ENCODE results near the gene ZDHHC17. TPM values are rescaled to one million over a fixed set of nuclear protein-coding genes. Genes with fewer than 3 reads are reported as not detected.

The ZDHHC17 gene
- total RNA-seq, 2 experiments from 2014 or later, result 36.4 to 42.6 TPM

DNA sequence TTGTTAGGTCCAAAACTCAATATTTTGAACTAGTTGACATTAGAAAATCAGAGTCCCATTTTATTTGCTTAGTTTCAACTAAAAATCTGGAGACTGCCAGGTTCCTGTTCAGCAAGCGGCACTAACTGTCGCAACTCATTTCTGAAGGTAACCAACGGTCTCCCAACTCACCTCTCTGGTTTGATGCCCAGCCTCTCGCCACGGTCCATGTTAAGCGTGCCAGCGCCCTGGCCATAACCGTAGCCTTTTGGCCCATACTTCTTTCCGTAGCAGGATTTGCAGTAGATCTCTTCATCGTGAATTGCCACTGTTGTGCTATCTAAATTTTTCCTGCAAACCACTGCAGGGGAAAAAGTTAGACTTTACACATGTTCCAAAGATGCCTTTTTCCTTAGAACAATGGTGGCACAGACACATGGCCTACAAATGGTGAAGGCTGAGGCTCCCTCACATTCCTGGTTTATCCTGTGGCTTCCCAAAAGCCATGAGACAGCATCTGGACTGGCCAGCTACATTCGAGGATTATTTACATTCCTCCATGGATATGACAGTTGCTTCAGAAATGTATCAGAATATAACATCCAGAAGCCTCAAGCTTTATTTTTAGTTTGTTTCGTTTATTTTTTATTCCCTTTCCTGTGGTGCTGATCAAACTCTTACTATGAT lies 99.2 kb downstream of the ZDHHC17 start:
- no peaks in the 10 kb centered on the region for H3K36me3 ChIP-seq (ENCODE audit: insufficient read depth, low read length)
- H3K4me1 Mint-ChIP-seq (ENCODE audit: low read depth), result no peaks in the 10 kb centered on the region
- ATAC-seq (ENCODE audit: poor library complexity) (no peak), DNase-seq (no peak)
- no peak overlapping the region for H3K27ac ChIP-seq (ENCODE audit: low read depth in 1 of 2, low read length in 2 of 2)
- H3K9me3 Mint-ChIP-seq, result no peaks in the 10 kb centered on the region
- ChIA-PET POLR2A (no interaction called here), CTCF (no interaction called here)
- no peaks in the 10 kb centered on the region for H3K36me3 Mint-ChIP-seq (ENCODE audit: low read depth)
- peaks cover 0 to 7% of the 10 kb centered on the region in 2 experiments for H3K27me3 ChIP-seq (ENCODE audit: control insufficient read depth in 1 of 2, insufficient read depth in 2 of 2, low read length in 2 of 2)
- no peak overlapping the region for H3K4me3 ChIP-seq (ENCODE audit: low read length)
- intact Hi-C loops (cut with DNase I, micrococcal nuclease), result no loop called here
- no peaks in the 10 kb centered on the region for H3K4me1 ChIP-seq (ENCODE audit: insufficient read depth, low read length)
- H3K9me3 ChIP-seq (ENCODE audit: control insufficient read depth in 1 of 2, insufficient read depth in 1 of 2, low read length in 2 of 2), result no peaks in the 10 kb centered on the region
- H3K4me3 Mint-ChIP-seq, result no peak overlapping the region
- TF ChIP-seq CTCF (IDR thresholded peaks at IDR 0.05), result no peak
- H3K27me3 Mint-ChIP-seq, result peaks cover 10% of the 10 kb centered on the region
- no peak overlapping the region for H3K27ac Mint-ChIP-seq

- Mint-ChIP-seq H3K4me1 (ENCODE audit: low read depth) (no peaks in the 10 kb centered on the region), H3K9me3 (no peaks in the 10 kb centered on the region), H3K27ac (no peak overlapping the region), H3K36me3 (ENCODE audit: low read depth) (no peaks in the 10 kb centered on the region), H3K27me3 (peaks cover 10% of the 10 kb centered on the region), H3K4me3 (no peak overlapping the region)
- CTCF ChIA-PET, result no interaction called here
- Histone ChIP-seq H3K4me1 (ENCODE audit: insufficient read depth, low read length) (no peaks in the 10 kb centered on the region), H3K36me3 (ENCODE audit: insufficient read depth, low read length) (no peaks in the 10 kb centered on the region), H3K27ac (ENCODE audit: low read depth in 1 of 2, low read length in 2 of 2) (no peak overlapping the region), H3K4me3 (ENCODE audit: low read length) (no peak overlapping the region), H3K27me3 (ENCODE audit: control insufficient read depth in 1 of 2, insufficient read depth in 2 of 2, low read length in 2 of 2) (peaks cover 0 to 7% of the 10 kb centered on the region in 2 experiments), H3K9me3 (ENCODE audit: control insufficient read depth in 1 of 2, insufficient read depth in 1 of 2, low read length in 2 of 2) (no peaks in the 10 kb centered on the region)
- POLR2A ChIA-PET, result no interaction called here
- ATAC-seq (ENCODE audit: poor library complexity) (no peak), DNase-seq (no peak)
- no peak for TF ChIP-seq CTCF (IDR thresholded peaks at IDR 0.05)
- intact Hi-C loops (cut with DNase I, micrococcal nuclease), result no loop called here
Observed at GRCh38 chr12:76863837-76864236, 99.9 kb downstream of the ZDHHC17 start.

GRCh38 chr12:76864791-76865400 lies 101.0 kb downstream of the ZDHHC17 start:
- no peaks in the 10 kb centered on the region for H3K4me1 ChIP-seq (ENCODE audit: insufficient read depth, low read length)
- no peaks in the 10 kb centered on the region for H3K9me3 Mint-ChIP-seq
- H3K4me3 Mint-ChIP-seq, result no peak overlapping the region
- H3K9me3 ChIP-seq (ENCODE audit: control insufficient read depth in 1 of 2, insufficient read depth in 1 of 2, low read length in 2 of 2), result no peaks in the 10 kb centered on the region
- no peak for DNase-seq
- no peak for TF ChIP-seq CTCF (IDR thresholded peaks at IDR 0.05)
- ChIA-PET CTCF (no interaction called here), POLR2A (no interaction called here)
- ATAC-seq (ENCODE audit: poor library complexity), result no peak
- H3K36me3 ChIP-seq (ENCODE audit: insufficient read depth, low read length), result no peaks in the 10 kb centered on the region
- H3K4me3 ChIP-seq (ENCODE audit: low read length), result no peak overlapping the region
- H3K27ac ChIP-seq (ENCODE audit: low read depth in 1 of 2, low read length in 2 of 2), result no peak overlapping the region
- H3K27ac Mint-ChIP-seq, result no peak overlapping the region
- H3K27me3 Mint-ChIP-seq, result peaks cover 12% of the 10 kb centered on the region
- intact Hi-C loops (cut with DNase I, micrococcal nuclease), result no loop called here
- no peaks in the 10 kb centered on the region for H3K4me1 Mint-ChIP-seq (ENCODE audit: low read depth)
- H3K27me3 ChIP-seq (ENCODE audit: control insufficient read depth in 1 of 2, insufficient read depth in 2 of 2, low read length in 2 of 2), result peaks cover 0 to 7% of the 10 kb centered on the region in 2 experiments
- no peaks in the 10 kb centered on the region for H3K36me3 Mint-ChIP-seq (ENCODE audit: low read depth)

Measured in CD4-positive, alpha-beta T cell (primary cell).